ENCODE data around the gene CHRM5. TPM values are rescaled to one million over a fixed set of nuclear protein-coding genes. Genes with fewer than 3 reads are reported as not detected.

Gene CHRM5
- total and polyA plus RNA-seq, 9 of the 15 experiments (the other 6 are each of a cell fraction or from before 2014, with no cell fraction given), result not detected

GRCh38 chr15:34079904-34080303 lies 111.6 kb downstream of the CHRM5 start (continued):
- TF ChIP-seq, protein P1, sequence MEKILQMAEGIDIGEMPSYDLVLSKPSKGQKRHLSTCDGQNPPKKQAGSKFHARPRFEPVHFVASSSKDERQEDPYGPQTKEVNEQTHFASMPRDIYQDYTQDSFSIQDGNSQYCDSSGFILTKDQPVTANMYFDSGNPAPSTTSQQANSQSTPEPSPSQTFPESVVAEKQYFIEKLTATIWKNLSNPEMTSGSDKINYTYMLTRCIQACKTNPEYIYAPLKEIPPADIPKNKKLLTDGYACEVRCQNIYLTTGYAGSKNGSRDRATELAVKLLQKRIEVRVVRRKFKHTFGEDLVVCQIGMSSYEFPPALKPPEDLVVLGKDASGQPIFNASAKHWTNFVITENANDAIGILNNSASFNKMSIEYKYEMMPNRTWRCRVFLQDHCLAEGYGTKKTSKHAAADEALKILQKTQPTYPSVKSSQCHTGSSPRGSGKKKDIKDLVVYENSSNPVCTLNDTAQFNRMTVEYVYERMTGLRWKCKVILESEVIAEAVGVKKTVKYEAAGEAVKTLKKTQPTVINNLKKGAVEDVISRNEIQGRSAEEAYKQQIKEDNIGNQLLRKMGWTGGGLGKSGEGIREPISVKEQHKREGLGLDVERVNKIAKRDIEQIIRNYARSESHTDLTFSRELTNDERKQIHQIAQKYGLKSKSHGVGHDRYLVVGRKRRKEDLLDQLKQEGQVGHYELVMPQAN (IDR thresholded peaks at IDR 0.05; ENCODE audit: borderline replicate concordance), result no peak
- TF ChIP-seq BRD9 (IDR thresholded peaks at IDR 0.05; ENCODE audit: low read depth, partially characterized antibody) (no peak), BCOR (IDR thresholded peaks at IDR 0.05) (0 out of 2 replicates have a peak, but pooled peaks have one; percentile 6), SMARCC2 (IDR thresholded peaks at IDR 0.05; ENCODE audit: low read depth) (peak; percentile 59; the same call in 1 of the 2 replicates), HMBOX1 (IDR thresholded peaks at IDR 0.05) (peak; percentile 95), ZNF780A (CRISPR knock-in tag; IDR thresholded peaks at IDR 0.05) (no peak), ZC3H4 (CRISPR knock-in tag; IDR thresholded peaks at IDR 0.05; ENCODE audit: borderline replicate concordance) (no peak), NR3C1 (CRISPR knock-in tag; IDR thresholded peaks at IDR 0.05) (no peak), PRDM10 (IDR thresholded peaks at IDR 0.05; ENCODE audit: partially characterized antibody) (no peak), HDAC3 (IDR thresholded peaks at IDR 0.05; ENCODE audit: borderline replicate concordance, partially characterized antibody) (no peak), HSF4 (CRISPR knock-in tag; IDR thresholded peaks at IDR 0.05; ENCODE audit: borderline replicate concordance) (no peak), SOX6 (IDR thresholded peaks at IDR 0.05) (peak; percentile 62; the same call in 1 of the 2 replicates), CC2D1A (IDR thresholded peaks at IDR 0.05) (no peak; the same call in 1 of the 2 replicates), ZNF668 (CRISPR knock-in tag; IDR thresholded peaks at IDR 0.05) (no peak), CBFA2T2 (conservative IDR thresholded peaks at IDR 0.05) (peak; percentile 61), MCM5 (IDR thresholded peaks at IDR 0.05; ENCODE audit: low read depth) (no peak), ZNF165 (CRISPR knock-in tag; IDR thresholded peaks at IDR 0.05; ENCODE audit: borderline replicate concordance) (no peak), STAT5A (IDR thresholded peaks at IDR 0.05; ENCODE audit: borderline replicate concordance, low read length) (peak; percentile 30; the same call in 1 of the 2 replicates), ZNF696 (CRISPR knock-in tag; conservative IDR thresholded peaks at IDR 0.05) (no peak)
- TF ChIP-seq, protein P2, sequence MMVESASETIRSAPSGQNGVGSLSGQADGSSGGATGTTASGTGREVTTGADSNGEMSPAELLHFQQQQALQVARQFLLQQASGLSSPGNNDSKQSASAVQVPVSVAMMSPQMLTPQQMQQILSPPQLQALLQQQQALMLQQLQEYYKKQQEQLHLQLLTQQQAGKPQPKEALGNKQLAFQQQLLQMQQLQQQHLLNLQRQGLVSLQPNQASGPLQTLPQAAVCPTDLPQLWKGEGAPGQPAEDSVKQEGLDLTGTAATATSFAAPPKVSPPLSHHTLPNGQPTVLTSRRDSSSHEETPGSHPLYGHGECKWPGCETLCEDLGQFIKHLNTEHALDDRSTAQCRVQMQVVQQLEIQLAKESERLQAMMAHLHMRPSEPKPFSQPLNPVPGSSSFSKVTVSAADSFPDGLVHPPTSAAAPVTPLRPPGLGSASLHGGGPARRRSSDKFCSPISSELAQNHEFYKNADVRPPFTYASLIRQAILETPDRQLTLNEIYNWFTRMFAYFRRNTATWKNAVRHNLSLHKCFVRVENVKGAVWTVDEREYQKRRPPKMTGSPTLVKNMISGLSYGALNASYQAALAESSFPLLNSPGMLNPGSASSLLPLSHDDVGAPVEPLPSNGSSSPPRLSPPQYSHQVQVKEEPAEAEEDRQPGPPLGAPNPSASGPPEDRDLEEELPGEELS (CRISPR knock-in tag; IDR thresholded peaks at IDR 0.05; ENCODE audit: borderline replicate concordance), result no peak
- TF ChIP-seq, protein P3, sequence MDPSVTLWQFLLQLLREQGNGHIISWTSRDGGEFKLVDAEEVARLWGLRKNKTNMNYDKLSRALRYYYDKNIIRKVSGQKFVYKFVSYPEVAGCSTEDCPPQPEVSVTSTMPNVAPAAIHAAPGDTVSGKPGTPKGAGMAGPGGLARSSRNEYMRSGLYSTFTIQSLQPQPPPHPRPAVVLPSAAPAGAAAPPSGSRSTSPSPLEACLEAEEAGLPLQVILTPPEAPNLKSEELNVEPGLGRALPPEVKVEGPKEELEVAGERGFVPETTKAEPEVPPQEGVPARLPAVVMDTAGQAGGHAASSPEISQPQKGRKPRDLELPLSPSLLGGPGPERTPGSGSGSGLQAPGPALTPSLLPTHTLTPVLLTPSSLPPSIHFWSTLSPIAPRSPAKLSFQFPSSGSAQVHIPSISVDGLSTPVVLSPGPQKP (CRISPR knock-in tag; IDR thresholded peaks at IDR 0.05), result no peak

Data from K562 (cell line).